Smooth muscle cell (in vitro differentiated cells): ENCODE results near the gene ARID3A. TPM values are rescaled to one million over a fixed set of nuclear protein-coding genes. Genes with fewer than 3 reads are reported as not detected.

Source experiments
- DNase-seq: peaks from one replicate; lab custom pipeline; 2025; ENCODE audit not compliant: unreplicated experiment; lab: John Stamatoyannopoulos, UW
- H2AFZ ChIP-seq: fragments of 200-600 bp; sonication (generic); 2 replicates; pipeline ENCODE4 v1.6.0; 2016; ENCODE audit warnings: antibody characterized with exemption, low read depth, mild to moderate bottlenecking
- H3F3A ChIP-seq: fragments of 200-600 bp; sonication (generic); 2 replicates; pipeline ENCODE4 v1.6.0; 2017; ENCODE audit warnings: antibody characterized with exemption, low read depth
- H3K27ac ChIP-seq: fragments of 200-600 bp; sonication (generic); 2 replicates; pipeline ENCODE4 v1.5.1; 2016; ENCODE audit warnings: low read depth, mild to moderate bottlenecking
- H3K27me3 ChIP-seq: fragments of 200-600 bp; sonication (generic); 2 replicates; pipeline ENCODE4 v1.6.1; 2016; ENCODE audit warnings: low read depth, mild to moderate bottlenecking
- H3K36me3 ChIP-seq: fragments of 200-600 bp; sonication (generic); 2 replicates; pipeline ENCODE4 v1.5.1; 2016; ENCODE audit warnings: low read depth
- H3K4me1 ChIP-seq: fragments of 200-600 bp; sonication (generic); 2 replicates; pipeline ENCODE4 v1.5.1; 2016; ENCODE audit warnings: low read depth
- H3K4me2 ChIP-seq: fragments of 200-600 bp; sonication (generic); 2 replicates; pipeline ENCODE4 v1.6.0; 2016; ENCODE audit warnings: mild to moderate bottlenecking
- H3K4me3 ChIP-seq: fragments of 200-600 bp; sonication (generic); 2 replicates; pipeline ENCODE4 v1.5.1; 2016; ENCODE audit warnings: mild to moderate bottlenecking
- H3K79me2 ChIP-seq: fragments of 200-600 bp; sonication (generic); 2 replicates; pipeline ENCODE4 v1.6.0; 2016; ENCODE audit warnings: low read depth, mild to moderate bottlenecking
- H3K9ac ChIP-seq: fragments of 200-600 bp; sonication (generic); 2 replicates; pipeline ENCODE4 v1.6.0; 2016; ENCODE audit warnings: low read depth
- H3K9me3 ChIP-seq: fragments of 200-600 bp; sonication (generic); replicated peaks from 2 replicates; pipeline ENCODE4 v1.5.1; 2016; ENCODE audit warnings: low read depth
- H4K20me1 ChIP-seq: fragments of 200-600 bp; sonication (generic); 2 replicates; pipeline ENCODE4 v1.6.0; 2016; ENCODE audit warnings: low read depth
- WGBS: methylation state at CpG from one replicate; pipeline ENCODE4 v1.1.7; 2016; ENCODE audit warnings: low lambda C conversion rate; 5-methylcytosine and 5-hydroxymethylcytosine counted together
- polyA plus RNA-seq: library from polyadenylated mRNA; unstranded; fragments of >200 nt; fragmentation: Nextera tagmentation; extraction: Ambion mirVana; gene quantifications from 2 replicates; pipeline ENCODE4 v1.2.1, GENCODE V29; 2016
- total RNA-seq: library from RNA; depleted of rRNA; stranded (reverse); fragments of >200 nt; gene quantifications from 2 replicates; pipeline ENCODE4 v1.2.3, GENCODE V29; 2014
- TF ChIP-seq, protein P1 (sequence below): fragments of 200-600 bp; sonication (generic); IDR thresholded peaks from 2 replicates; pipeline ENCODE4 v1.5.1; 2017; ENCODE audit warnings: borderline replicate concordance, mild to moderate bottlenecking, antibody characterized with exemption; ENCODE audit not compliant: insufficient read depth, poor library complexity, severe bottlenecking

Gene ARID3A
- total and polyA plus RNA-seq, 2 experiments from 2014 or later: 45.7 to 50.3 TPM

GRCh38 chr19:995051-995827 lies 69.4 kb downstream of the ARID3A start:
- 86% methylated on average over 26 of the region's 26 CpGs for WGBS
- H3K79me2 ChIP-seq: no peaks in the 10 kb centered on the region
- no peaks in the 10 kb centered on the region for H4K20me1 ChIP-seq
- no peaks in the 10 kb centered on the region for H3K9me3 ChIP-seq
- H3F3A ChIP-seq: no peaks in the 10 kb centered on the region
- H3K36me3 ChIP-seq: no peaks in the 10 kb centered on the region
- H3K4me1 ChIP-seq: peaks cover 7% of the 10 kb centered on the region
- H2AFZ ChIP-seq: no peak overlapping the region
- H3K27ac ChIP-seq: no peak overlapping the region
- DNase-seq: no peak
- no peak overlapping the region for H3K4me2 ChIP-seq
- H3K9ac ChIP-seq: no peak overlapping the region
- peaks cover 42% of the 10 kb centered on the region for H3K27me3 ChIP-seq
- H3K4me3 ChIP-seq: no peak overlapping the region
- TF ChIP-seq, protein P1, sequence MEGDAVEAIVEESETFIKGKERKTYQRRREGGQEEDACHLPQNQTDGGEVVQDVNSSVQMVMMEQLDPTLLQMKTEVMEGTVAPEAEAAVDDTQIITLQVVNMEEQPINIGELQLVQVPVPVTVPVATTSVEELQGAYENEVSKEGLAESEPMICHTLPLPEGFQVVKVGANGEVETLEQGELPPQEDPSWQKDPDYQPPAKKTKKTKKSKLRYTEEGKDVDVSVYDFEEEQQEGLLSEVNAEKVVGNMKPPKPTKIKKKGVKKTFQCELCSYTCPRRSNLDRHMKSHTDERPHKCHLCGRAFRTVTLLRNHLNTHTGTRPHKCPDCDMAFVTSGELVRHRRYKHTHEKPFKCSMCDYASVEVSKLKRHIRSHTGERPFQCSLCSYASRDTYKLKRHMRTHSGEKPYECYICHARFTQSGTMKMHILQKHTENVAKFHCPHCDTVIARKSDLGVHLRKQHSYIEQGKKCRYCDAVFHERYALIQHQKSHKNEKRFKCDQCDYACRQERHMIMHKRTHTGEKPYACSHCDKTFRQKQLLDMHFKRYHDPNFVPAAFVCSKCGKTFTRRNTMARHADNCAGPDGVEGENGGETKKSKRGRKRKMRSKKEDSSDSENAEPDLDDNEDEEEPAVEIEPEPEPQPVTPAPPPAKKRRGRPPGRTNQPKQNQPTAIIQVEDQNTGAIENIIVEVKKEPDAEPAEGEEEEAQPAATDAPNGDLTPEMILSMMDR: no peak

GRCh38 chr19:996051-996838 lies 70.4 kb downstream of the ARID3A start:
- no peak overlapping the region for H3K9ac ChIP-seq
- no peaks in the 10 kb centered on the region for H3K79me2 ChIP-seq
- 27% methylated on average over 62 of the region's 64 CpGs for WGBS
- peak; percentile 13 for DNase-seq
- H3F3A ChIP-seq: no peaks in the 10 kb centered on the region
- no peak overlapping the region for H3K27ac ChIP-seq
- peaks cover 7% of the 10 kb centered on the region for H3K4me1 ChIP-seq
- no peaks in the 10 kb centered on the region for H3K9me3 ChIP-seq
- peaks cover 49% of the 10 kb centered on the region for H3K27me3 ChIP-seq
- no peaks in the 10 kb centered on the region for H3K36me3 ChIP-seq
- TF ChIP-seq, protein P1: no peak
- peak overlapping the region; percentile 34 for H3K4me3 ChIP-seq
- peak overlapping the region; percentile 81 for H3K4me2 ChIP-seq
- no peak overlapping the region for H2AFZ ChIP-seq
- no peaks in the 10 kb centered on the region for H4K20me1 ChIP-seq

- no peak for DNase-seq
Measured at GRCh38 chr19:998064-998463, 72.2 kb downstream of the ARID3A start.

More at GRCh38 chr19:998064-998463, 72.2 kb downstream of the ARID3A start:
- Histone ChIP-seq H3K27me3 (peaks cover 56% of the 10 kb centered on the region), H3K36me3 (no peaks in the 10 kb centered on the region), H3K4me3 (no peak overlapping the region), H4K20me1 (no peaks in the 10 kb centered on the region), H3K9me3 (no peaks in the 10 kb centered on the region), H2AFZ (no peak overlapping the region), H3K79me2 (no peaks in the 10 kb centered on the region), H3K9ac (no peak overlapping the region), H3K4me2 (no peak overlapping the region), H3K4me1 (peaks cover 7% of the 10 kb centered on the region), H3K27ac (no peak overlapping the region), H3F3A (no peaks in the 10 kb centered on the region)
- TF ChIP-seq, protein P1: no peak
- 62% methylated on average over 6 of the region's 6 CpGs for WGBS
